Vagina (tissue), 2 donors: ENCODE data around the gene ASTN2. TPM values are rescaled to one million over a fixed set of nuclear protein-coding genes. Genes with fewer than 3 reads are reported as not detected.

Experiments
- DNase-seq, 2 donors: peaks; one replicate each; pipeline ENCODE4 v3.0.0-alpha.2; 2017; ENCODE audit errors: extremely low spot score in 2 of 2
- H3K27ac ChIP-seq: fragments of 200-600 bp; sonication (generic); one replicate; pipeline ENCODE4 v1.5.1; 2019
- H3K27me3 ChIP-seq: fragments of 200-600 bp; sonication (generic); one replicate; pipeline ENCODE4 v1.5.1; 2019
- H3K36me3 ChIP-seq, 2 donors: fragments of 200-600 bp; sonication (generic); one replicate each; pipeline ENCODE4 v1.5.1; 2017 to 2019
- H3K4me1 ChIP-seq: fragments of 200-600 bp; sonication (generic); one replicate; pipeline ENCODE4 v1.5.1; 2019
- H3K4me3 ChIP-seq, 2 donors: fragments of 200-600 bp; sonication (generic); 1 replicate in 1 of 2; 2 replicates in 1 of 2; pipeline ENCODE4 v1.5.1; 2016 to 2019
- H3K9me3 ChIP-seq: fragments of 200-600 bp; sonication (generic); one replicate; pipeline ENCODE4 v1.5.1; 2019
- POLR2A ChIP-seq, 2 donors: fragments of 450-650 bp; IDR thresholded peaks; one replicate each; pipeline ENCODE4 v1.6.1; 2017; ENCODE audit warnings: antibody characterized with exemption in 2 of 2, mild to moderate bottlenecking in 2 of 2, moderate library complexity in 2 of 2
- POLR2AphosphoS5 ChIP-seq, 2 donors: sonication (generic); formaldehyde crosslinking; IDR thresholded peaks; one replicate each; pipeline ENCODE4 v1.9.0; 2017; ENCODE audit warnings: antibody characterized with exemption in 2 of 2, mild to moderate bottlenecking in 2 of 2, low read depth in 1 of 2; ENCODE audit not compliant: insufficient read depth in 1 of 2
- intact Hi-C: fragments of 100-400 bp; cut with DNase I; formaldehyde crosslinking; loops from one replicate; pipeline ENCODE4 v1.15.1; 2023
- total RNA-seq: library from RNA; depleted of rRNA; stranded (reverse); fragments of >200 nt; gene quantifications from one replicate; pipeline ENCODE4 v1.2.3, GENCODE V29; 2016
- TF ChIP-seq, protein P1 (sequence below), 3 experiments: fragments of 450-650 bp in 2 of 3; fragments of 200-600 bp in 1 of 3; sonication (generic) in 1 of 3; IDR thresholded peaks; one replicate each; pipeline ENCODE4 v1.5.1; 2017 to 2019; ENCODE audit warnings: antibody characterized with exemption in 3 of 3, mild to moderate bottlenecking in 2 of 3, moderate library complexity in 2 of 3

ASTN2 gene
- total RNA-seq, 1 donor from 2014 or later: 4.4 TPM

- Histone ChIP-seq H3K9me3 (no peaks in the 10 kb centered on the region), H3K27me3 (no peaks in the 10 kb centered on the region), H3K27ac (no peak overlapping the region), H3K4me1 (peaks cover 50% of the 10 kb centered on the region), H3K4me3 (no peak overlapping the region), H3K36me3 (peaks cover 0 to 22% of the 10 kb centered on the region in 2 donors)
- intact Hi-C loops: no loop called here
- TF ChIP-seq POLR2AphosphoS5 (IDR thresholded peaks at IDR 0.05; ENCODE audit: insufficient read depth in 1 of 2, low read depth in 1 of 2): no peak
- TF ChIP-seq POLR2A (IDR thresholded peaks at IDR 0.05): no peak
- TF ChIP-seq, protein P1, sequence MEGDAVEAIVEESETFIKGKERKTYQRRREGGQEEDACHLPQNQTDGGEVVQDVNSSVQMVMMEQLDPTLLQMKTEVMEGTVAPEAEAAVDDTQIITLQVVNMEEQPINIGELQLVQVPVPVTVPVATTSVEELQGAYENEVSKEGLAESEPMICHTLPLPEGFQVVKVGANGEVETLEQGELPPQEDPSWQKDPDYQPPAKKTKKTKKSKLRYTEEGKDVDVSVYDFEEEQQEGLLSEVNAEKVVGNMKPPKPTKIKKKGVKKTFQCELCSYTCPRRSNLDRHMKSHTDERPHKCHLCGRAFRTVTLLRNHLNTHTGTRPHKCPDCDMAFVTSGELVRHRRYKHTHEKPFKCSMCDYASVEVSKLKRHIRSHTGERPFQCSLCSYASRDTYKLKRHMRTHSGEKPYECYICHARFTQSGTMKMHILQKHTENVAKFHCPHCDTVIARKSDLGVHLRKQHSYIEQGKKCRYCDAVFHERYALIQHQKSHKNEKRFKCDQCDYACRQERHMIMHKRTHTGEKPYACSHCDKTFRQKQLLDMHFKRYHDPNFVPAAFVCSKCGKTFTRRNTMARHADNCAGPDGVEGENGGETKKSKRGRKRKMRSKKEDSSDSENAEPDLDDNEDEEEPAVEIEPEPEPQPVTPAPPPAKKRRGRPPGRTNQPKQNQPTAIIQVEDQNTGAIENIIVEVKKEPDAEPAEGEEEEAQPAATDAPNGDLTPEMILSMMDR (IDR thresholded peaks at IDR 0.05): no peak
- no peak for DNase-seq
Observed at GRCh38 chr9:116697362-116697761, 717.5 kb downstream of the ASTN2 start.

DNA sequence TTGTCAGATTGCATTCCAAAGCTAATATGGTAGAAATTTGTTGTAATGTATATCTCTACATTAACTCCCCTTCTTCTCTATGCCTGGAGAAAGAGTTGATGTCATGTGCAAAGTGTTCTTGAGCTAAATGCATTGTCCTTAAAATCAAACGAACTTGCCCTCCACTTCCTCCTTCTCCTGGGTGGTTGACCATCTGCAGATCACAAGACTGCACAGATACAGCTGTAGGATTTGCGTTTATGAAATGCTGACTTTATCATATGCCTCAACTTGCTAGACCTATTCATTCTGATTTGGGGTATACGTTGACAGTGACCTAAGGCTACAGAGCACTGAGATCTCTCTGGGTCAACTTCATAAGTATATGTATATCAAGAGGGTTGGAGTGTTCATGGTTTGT is 719.4 kb downstream of the ASTN2 start:
- Histone ChIP-seq H3K4me1 (peaks cover 46% of the 10 kb centered on the region), H3K9me3 (no peaks in the 10 kb centered on the region), H3K4me3 (no peak overlapping the region), H3K36me3 (peaks cover 0 to 22% of the 10 kb centered on the region in 2 donors), H3K27me3 (no peaks in the 10 kb centered on the region), H3K27ac (no peak overlapping the region)
- DNase-seq: no peak
- intact Hi-C loops: no loop called here
- TF ChIP-seq, protein P1 (IDR thresholded peaks at IDR 0.05): no peak
- TF ChIP-seq POLR2AphosphoS5 (IDR thresholded peaks at IDR 0.05; ENCODE audit: insufficient read depth in 1 of 2, low read depth in 1 of 2) (no peak), POLR2A (IDR thresholded peaks at IDR 0.05) (no peak)

- Histone ChIP-seq H3K27ac (no peak overlapping the region), H3K36me3 (peaks cover 0 to 22% of the 10 kb centered on the region in 2 donors), H3K27me3 (no peaks in the 10 kb centered on the region), H3K4me3 (no peak overlapping the region), H3K9me3 (no peaks in the 10 kb centered on the region), H3K4me1 (peaks cover 52% of the 10 kb centered on the region)
- no peak for DNase-seq
- intact Hi-C loops: no loop called here
- TF ChIP-seq POLR2AphosphoS5 (IDR thresholded peaks at IDR 0.05; ENCODE audit: insufficient read depth in 1 of 2, low read depth in 1 of 2): no peak
- no peak for TF ChIP-seq POLR2A (IDR thresholded peaks at IDR 0.05)
- TF ChIP-seq, protein P1 (IDR thresholded peaks at IDR 0.05): no peak
Observed at GRCh38 chr9:116694785-116695291, 720.0 kb downstream of the ASTN2 start.

DNA sequence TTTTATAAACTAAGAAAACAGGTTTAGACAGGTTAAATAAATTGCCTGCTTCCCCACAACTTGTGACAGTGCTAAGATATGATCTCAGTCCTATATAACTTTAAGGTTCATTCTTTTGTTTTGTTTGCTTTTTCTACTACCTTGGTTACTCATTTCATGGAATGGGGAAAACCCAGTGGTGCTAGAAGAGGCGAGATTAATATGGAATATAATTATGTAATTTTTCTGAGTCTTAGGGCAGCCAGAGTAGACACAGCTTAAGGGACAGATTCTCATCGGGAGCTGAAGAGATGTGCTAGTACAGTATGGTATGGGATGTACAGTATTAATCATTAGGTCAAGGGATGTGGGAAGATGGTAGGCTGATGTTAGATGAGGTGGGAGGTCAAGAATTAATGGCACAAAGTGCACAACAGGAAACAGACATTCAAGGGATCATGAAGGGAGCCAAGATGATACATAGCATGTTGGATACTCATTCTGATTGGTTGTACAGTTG is 721.6 kb downstream of the ASTN2 start:
- Histone ChIP-seq H3K27ac (no peak overlapping the region), H3K36me3 (peaks cover 0 to 6% of the 10 kb centered on the region in 2 donors), H3K4me1 (peaks cover 67% of the 10 kb centered on the region), H3K27me3 (no peaks in the 10 kb centered on the region), H3K9me3 (no peaks in the 10 kb centered on the region), H3K4me3 (no peak overlapping the region)
- no peak for TF ChIP-seq POLR2A (IDR thresholded peaks at IDR 0.05)
- TF ChIP-seq, protein P1 (IDR thresholded peaks at IDR 0.05): no peak
- no peak for TF ChIP-seq POLR2AphosphoS5 (IDR thresholded peaks at IDR 0.05; ENCODE audit: insufficient read depth in 1 of 2, low read depth in 1 of 2)
- no peak for DNase-seq
- intact Hi-C loops: no loop called here

DNA sequence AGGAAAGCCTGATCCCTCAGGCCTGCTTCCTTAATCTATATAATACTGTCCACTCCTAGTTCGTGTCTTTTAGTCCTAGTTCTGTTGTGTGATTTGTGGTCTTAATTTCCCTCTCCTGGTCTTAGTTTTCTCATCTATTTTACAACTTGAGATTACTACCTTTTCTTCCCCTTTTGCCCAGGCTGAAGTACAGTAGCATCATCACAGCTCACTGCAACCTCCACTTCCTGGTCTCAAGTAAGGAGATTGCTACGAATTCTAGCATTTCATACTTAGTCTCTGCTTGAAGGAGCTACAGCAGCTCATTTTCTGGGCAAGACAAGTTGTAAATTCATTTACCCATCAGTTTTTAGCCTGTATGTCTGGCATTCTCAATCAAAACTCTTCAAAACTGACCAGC is 722.2 kb downstream of the ASTN2 start:
- Histone ChIP-seq H3K4me3 (no peak overlapping the region), H3K4me1 (peaks cover 74% of the 10 kb centered on the region), H3K27me3 (no peaks in the 10 kb centered on the region), H3K36me3 (no peaks in the 10 kb centered on the region), H3K9me3 (no peaks in the 10 kb centered on the region), H3K27ac (no peak overlapping the region)
- no peak for DNase-seq
- TF ChIP-seq POLR2AphosphoS5 (IDR thresholded peaks at IDR 0.05; ENCODE audit: insufficient read depth in 1 of 2, low read depth in 1 of 2) (no peak), POLR2A (IDR thresholded peaks at IDR 0.05) (no peak)
- TF ChIP-seq, protein P1 (IDR thresholded peaks at IDR 0.05): no peak
- intact Hi-C loops: no loop called here
